NCI-H82 (cell line): ENCODE results near the gene SAMD8.
"Not testable (repeated sequence)": the region's sequence is repeated elsewhere in the genome, so short reads cannot be mapped to it uniquely, and the experiment has no call there.

Experiments used
- DNase-seq: peaks from one replicate; lab custom pipeline; 2025; lab: John Stamatoyannopoulos, UW

The SAMD8 gene

DNA sequence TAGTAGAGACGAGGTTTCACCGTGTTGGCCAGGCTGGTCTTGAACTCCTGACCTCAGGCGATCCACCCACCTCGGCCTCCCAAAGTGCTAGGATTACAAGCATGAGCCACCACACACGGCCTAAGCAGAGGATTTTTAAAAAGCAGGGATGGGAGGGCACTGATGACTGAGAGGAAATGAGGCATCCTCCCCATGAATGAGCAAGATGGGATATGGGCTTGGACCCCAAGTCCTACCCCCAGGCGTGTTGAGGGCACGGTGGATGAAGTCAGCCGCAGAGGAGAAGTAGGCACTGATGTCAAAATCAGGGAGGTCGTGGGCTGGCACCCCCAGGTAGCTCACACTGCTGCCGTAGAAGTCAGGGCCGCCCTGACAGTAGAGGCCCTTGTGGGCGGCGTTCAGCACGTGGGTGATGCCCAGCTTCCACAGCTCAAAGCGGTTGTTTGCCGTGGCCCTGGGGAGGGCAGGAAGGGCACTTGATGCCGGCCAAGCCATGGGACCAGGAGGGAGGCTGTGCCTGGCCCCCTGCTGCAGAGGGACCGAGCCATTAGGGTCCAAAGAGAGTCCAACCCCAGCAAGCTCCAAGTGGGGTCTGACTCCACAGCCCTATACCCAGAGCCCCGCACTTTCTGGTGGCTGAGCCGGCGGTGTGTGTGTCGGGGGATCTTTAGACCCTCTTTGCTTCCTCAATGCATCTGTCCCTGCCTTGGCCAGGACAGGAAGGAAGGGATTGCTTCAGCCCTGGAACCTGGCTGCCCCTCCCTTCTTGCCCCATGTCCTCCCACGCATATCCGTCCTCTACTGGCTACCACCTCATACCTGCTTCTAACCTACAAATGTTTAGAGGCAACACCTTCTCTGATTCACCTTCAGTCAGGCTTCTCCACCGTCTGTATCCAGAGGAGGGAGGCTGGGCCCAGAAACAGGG is 3.4 kb upstream of the SAMD8 start:
- DNase-seq: no peak

- DNase-seq: peak; percentile 54
These were observed 2.6 kb upstream of the SAMD8 start for GRCh38 chr10:75108684-75109458.

DNA sequence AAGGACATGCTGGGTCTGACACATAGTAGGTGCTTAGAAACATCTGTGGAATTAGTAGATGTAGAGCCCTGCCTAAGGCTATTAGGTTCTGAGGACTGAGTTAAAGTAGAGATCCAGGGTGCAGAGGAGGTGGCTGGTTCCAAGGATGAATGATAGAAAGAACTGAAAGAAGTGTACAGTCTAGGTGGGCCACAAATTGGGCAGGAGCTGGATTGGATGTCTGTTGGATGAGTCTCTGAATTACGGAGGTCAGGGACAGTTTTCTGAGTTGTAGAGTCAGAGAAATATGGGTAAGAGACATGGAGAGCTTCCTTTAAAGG is 2.0 kb upstream of the SAMD8 start:
- no peak for DNase-seq

- no peak for DNase-seq
These were observed 1.3 kb upstream of the SAMD8 start for GRCh38 chr10:75110006-75110632.

DNA sequence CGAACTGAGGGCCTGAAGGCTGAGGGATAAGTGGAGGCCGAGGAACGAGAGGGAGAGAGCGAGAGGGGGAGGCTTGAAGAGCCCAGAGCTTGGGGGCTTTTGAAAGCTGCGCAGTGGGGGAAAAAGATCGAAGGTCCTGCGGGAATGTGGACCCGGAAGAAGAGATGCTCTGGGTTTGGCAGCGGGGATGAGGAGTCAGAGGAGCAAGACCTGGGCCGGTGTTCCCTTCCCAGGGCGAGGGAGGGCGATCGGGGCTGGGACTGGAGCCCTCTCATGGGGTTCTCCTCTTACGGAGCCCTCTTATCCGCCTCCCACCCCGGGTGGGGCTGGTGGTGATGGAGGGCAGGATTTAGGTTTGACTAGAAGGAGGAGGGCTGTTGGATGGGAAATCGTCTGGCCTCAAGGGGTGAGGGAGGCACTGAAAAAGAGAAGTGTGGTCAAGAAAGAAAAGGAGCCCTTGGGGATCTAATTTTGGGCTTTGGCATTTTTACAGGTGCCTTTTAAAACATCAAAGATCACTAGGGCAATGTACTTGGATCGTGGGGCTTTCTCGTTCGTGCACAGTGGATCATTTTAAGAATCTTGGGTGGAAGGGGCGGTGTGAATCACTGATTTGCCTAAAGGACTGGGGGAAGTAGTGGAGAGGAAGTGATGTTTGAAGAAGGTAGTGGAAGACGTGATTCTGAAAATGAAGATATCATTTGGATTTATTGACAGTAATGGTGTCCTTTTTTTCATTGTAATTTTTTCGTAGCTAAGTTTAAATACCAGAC is 637 bp downstream of the SAMD8 start:
- peak; percentile 71 for DNase-seq

- DNase-seq: no peak
These were observed 3.7 kb downstream of the SAMD8 start for GRCh38 chr10:75115137-75115536.

DNA sequence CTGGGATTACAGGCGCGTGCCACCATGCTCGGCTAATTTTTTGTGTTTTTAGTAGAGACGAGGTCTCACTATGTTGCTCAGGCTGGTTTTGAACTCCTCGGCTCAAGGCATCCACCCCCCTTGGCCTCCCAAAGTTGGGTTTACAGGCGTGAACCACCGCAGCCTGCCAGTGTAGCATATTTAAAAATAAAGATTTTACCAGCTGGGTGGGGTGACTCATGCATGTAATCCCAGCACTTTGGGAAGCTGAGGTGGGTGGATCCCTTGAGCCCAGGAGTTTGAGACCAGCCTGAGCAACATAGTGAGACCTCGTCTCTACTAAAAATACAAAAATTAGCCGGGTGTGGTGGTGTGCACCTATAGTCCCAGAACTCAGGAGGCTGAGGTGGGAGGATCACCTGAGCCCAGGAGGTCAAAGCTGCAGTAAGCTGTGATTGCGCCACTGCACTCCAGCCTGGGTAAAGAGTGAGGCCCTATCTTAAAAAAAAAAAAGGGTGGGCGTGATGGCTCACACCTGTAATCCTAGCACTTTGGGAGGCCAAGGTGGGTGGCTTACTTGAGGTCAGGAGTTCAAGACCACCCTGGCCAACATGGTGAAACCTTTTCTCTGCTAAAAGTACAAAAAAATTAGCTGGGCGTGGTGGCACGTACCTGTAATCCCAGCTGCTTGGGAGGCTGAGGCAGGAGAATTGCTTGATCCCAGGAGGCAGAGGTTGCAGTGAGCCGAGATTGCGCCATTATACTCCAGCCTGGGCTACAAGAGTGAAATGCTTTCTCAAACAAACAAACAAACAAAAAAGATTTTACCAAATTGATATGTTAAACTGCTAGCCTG is 5.7 kb downstream of the SAMD8 start:
- DNase-seq: not testable (repeated sequence)

- DNase-seq: no peak
These were observed 6.5 kb downstream of the SAMD8 start for GRCh38 chr10:75117995-75118394.

- DNase-seq: not testable (repeated sequence)
These were observed 8.1 kb downstream of the SAMD8 start for GRCh38 chr10:75119444-75120066.

- DNase-seq: no peak
These were observed 9.9 kb downstream of the SAMD8 start for GRCh38 chr10:75121322-75121721.

GRCh38 chr10:75122505-75122904 is 11.0 kb downstream of the SAMD8 start:
- DNase-seq: no peak

- DNase-seq: no peak
These were observed 11.7 kb downstream of the SAMD8 start for GRCh38 chr10:75123088-75123682.

- no peak for DNase-seq
These were observed 14.8 kb downstream of the SAMD8 start for GRCh38 chr10:75126277-75126676.

- no peak for DNase-seq
These were observed 16.0 kb downstream of the SAMD8 start for GRCh38 chr10:75127471-75127870.

- not testable (repeated sequence) for DNase-seq
These were observed 17.5 kb downstream of the SAMD8 start for GRCh38 chr10:75128985-75129384.

- DNase-seq: no peak
These were observed 18.1 kb downstream of the SAMD8 start for GRCh38 chr10:75129537-75129936.

DNA sequence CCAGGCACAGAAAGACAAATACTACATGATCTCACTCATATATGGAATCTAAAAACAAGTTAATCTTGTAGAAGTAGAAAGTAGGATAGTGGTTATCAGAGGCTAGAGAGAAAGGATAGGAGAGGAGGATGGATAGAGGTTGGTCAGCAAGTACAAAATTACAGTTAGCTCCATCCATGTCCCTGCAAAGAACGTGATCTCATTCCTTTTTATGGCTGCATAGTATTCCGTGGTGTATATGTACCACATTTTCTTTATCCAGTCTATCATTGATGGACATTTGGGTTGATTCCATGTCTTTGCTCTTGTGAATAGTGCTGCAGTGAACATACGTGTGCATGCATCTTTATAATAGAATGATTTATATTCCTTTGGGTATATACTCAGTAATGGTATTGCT is 22.2 kb downstream of the SAMD8 start:
- not testable (repeated sequence) for DNase-seq

- no peak for DNase-seq
These were observed 24.9 kb downstream of the SAMD8 start for GRCh38 chr10:75136346-75136745.

GRCh38 chr10:75137533-75138438 is 26.3 kb downstream of the SAMD8 start:
- peak; percentile 5 for DNase-seq
